ENCODE data around the gene NCMAP. TPM values are rescaled to one million over a fixed set of nuclear protein-coding genes. Genes with fewer than 3 reads are reported as not detected.

NCMAP gene
- total RNA-seq, 2 donors from 2014 or later = 0.76 to 1.3 TPM

DNA sequence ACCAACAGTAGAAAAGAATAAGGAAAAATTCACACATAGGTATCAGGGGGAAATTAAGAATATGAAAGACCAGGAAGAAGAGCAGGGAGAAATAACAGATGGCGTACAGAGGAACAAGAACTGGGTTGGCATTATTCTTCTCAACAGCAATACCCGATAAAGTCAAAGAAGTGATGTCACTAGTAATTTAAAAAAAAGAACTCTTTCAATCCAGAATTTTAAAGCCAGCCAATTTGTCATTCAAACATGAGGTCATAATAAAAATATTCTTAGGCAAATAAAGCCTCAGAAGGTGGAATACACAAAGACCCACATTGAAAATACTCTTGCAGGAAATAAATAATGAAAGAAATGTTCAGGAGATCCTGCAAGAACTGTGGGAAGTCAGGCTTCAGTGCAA lies 8.8 kb downstream of the NCMAP start:
- H3K36me3 Mint-ChIP-seq (ENCODE audit: insufficient read depth in 2 of 2) = no peaks in the 10 kb centered on the region
- H3K9me3 Mint-ChIP-seq = no peaks in the 10 kb centered on the region
- ATAC-seq (replicated peaks in 1 of 2) = no peak
- no peak overlapping the region for H3K4me3 Mint-ChIP-seq
- peaks cover 9% of the 10 kb centered on the region for H3K27me3 Mint-ChIP-seq (ENCODE audit: low read depth)
- H3K4me1 Mint-ChIP-seq (ENCODE audit: low read depth) = peaks cover 22% of the 10 kb centered on the region
- DNase-seq = no peak
- H3K27ac Mint-ChIP-seq = no peak overlapping the region

DNA sequence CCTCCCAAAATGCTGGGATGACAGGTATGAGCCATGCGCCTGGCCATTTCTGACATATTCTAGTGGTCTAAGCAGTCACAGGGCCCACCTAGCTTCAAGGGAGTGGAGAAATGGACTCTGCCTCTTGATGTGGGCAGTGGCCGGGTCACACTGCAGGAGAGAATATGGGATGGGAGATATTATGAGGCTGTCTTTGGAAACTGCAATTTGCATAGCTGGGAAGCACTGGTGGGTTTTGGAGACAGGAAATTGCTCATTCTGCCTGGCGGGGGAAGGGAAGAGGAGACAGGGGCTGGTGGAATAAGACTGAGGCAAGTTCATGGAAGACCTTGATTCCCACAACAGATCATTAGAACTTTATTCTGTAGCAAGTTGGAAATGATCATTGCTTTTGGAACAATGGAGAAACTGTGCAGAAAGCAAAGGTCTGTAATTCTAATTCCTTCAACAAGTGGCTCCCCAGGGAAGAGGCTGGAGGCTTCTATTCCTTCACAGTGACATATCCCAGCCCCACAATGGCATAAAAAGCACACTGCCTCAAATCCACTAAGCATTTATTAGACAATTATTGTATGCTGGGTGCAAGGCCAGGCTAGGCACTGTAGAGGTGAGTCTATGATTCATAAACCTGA lies 10.5 kb downstream of the NCMAP start:
- DNase-seq = no peak
- H3K4me1 Mint-ChIP-seq (ENCODE audit: low read depth) = peaks cover 22% of the 10 kb centered on the region
- H3K27me3 Mint-ChIP-seq (ENCODE audit: low read depth) = peaks cover 9% of the 10 kb centered on the region
- ATAC-seq (replicated peaks in 1 of 2) = no peak
- no peak overlapping the region for H3K27ac Mint-ChIP-seq
- H3K9me3 Mint-ChIP-seq = no peaks in the 10 kb centered on the region
- no peaks in the 10 kb centered on the region for H3K36me3 Mint-ChIP-seq (ENCODE audit: insufficient read depth in 2 of 2)
- no peak overlapping the region for H3K4me3 Mint-ChIP-seq

DNA sequence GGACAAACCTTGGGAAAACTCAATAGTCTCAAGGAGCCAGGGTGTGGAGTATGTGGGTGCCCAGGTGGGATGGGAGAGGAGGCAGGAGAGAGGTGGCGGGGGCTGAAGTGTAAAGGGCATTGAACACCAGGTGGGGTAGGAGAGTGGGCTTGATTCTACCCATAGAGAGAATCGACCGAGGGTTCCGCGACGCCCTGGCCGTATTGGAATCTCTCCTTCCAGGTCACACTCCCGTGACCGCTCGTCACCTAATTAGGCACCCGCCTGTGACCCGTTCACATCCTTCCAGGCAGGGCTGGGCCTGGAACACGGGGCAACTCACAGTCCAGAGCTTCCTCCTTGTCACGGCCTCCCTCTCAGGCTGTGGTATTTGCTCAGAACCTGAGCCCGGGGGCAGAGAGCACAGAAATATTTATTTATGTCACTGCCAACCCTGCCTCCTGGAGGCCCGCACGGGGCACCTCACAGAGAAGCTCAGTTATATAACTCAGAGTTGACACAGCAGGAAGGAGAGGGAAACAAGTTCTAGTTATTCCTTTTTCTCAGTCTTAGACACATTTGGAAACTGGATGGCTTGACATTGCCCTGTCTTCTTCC lies 12.0 kb downstream of the NCMAP start:
- Mint-ChIP-seq H3K4me3 (no peak overlapping the region), H3K36me3 (ENCODE audit: insufficient read depth in 2 of 2) (no peaks in the 10 kb centered on the region), H3K4me1 (ENCODE audit: low read depth) (peaks cover 17% of the 10 kb centered on the region), H3K27me3 (ENCODE audit: low read depth) (no peaks in the 10 kb centered on the region), H3K9me3 (no peaks in the 10 kb centered on the region), H3K27ac (no peak overlapping the region)
- no peak for ATAC-seq (replicated peaks in 1 of 2)
- no peak for DNase-seq

DNA sequence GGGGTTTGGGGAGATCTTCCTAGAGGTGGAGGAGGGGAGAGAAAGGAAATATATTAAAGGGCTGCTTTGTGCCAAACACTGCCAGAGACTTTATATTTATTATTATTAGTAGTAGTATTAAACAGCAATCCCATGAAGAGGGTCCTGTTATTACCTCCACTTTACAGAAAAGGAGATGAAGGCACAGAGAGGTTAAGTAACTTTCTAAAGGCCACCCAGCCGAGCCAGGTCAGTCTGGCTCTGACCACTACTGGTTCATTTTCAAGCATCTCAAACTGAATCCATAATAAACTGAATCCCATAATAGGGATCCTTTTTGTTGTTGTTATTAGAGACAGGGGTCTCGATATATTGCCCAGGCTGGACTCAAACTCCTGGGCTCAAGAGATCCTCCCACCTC lies 12.6 kb downstream of the NCMAP start:
- Mint-ChIP-seq H3K4me1 (ENCODE audit: low read depth) (peaks cover 15% of the 10 kb centered on the region), H3K4me3 (no peak overlapping the region), H3K27ac (no peak overlapping the region), H3K27me3 (ENCODE audit: low read depth) (no peaks in the 10 kb centered on the region), H3K9me3 (no peaks in the 10 kb centered on the region), H3K36me3 (ENCODE audit: insufficient read depth in 2 of 2) (no peaks in the 10 kb centered on the region)
- no peak for ATAC-seq (replicated peaks in 1 of 2)
- no peak for DNase-seq

DNA sequence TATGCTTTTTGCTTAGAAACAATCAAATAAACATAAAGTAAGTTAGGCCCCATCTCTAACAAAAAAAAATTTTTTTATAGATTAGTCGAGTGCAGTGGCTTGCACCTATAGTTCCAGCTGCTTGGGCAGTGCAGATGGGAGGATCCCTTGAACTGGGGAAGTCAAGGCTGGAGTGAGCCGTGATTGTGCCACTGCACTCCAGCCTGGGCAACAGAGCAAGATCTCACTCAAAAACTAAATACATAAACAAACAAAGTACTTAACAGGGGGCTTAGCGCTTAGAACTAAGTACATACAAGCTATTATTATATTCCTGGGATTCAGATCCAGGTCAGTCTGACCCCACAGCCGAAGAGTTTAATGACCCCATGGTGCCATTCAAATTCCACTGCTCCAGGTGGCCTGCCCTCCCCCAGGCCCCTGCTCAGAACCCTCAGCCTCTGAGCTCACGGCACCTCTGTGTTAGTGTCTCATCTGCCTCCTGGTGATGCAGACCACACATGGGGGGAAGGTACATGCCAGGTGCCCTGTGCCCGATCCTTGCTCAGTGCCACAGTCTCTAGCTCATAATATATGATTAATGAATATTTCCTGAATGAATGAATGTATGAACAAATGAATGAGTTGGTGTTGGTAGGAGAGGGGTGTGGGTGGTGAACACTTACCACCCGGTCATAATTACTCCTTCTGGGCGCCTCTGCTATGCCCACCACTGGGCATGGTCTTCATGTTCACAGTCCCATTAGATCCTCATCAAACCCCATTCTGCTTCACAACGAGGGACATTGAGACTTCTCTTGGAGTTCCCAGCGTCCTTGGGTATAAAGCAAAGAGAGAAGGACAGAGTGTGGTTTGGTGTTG lies 14.6 kb downstream of the NCMAP start:
- ATAC-seq (replicated peaks in 1 of 2) = no peak
- no peak overlapping the region for H3K27ac Mint-ChIP-seq

DNA sequence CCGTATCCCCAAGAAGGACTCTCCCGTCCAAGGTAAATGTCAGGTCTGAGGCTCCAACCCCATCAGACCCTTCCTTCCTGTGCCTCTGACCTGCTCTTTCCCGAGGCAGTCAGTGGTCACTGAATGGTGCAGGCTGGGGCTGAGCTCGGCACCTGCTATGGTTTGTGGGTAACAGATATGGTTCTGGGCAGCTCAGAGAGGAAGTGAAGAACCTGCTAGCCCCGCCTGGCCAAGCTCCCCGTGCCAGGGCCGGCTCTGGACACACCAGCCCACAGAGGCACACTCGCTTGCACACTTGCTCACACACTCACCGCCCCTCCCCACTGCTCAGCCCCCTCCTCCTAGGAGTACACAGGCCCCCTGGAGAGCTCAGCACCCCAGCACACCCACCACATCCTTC lies 16.4 kb downstream of the NCMAP start:
- H3K27ac Mint-ChIP-seq = no peak overlapping the region
- H3K9me3 Mint-ChIP-seq = no peaks in the 10 kb centered on the region
- ATAC-seq (replicated peaks in 1 of 2) (no peak), DNase-seq (no peak)
- H3K27me3 Mint-ChIP-seq (ENCODE audit: low read depth) = no peaks in the 10 kb centered on the region
- peaks cover 6% of the 10 kb centered on the region for H3K4me1 Mint-ChIP-seq (ENCODE audit: low read depth)
- no peak overlapping the region for H3K4me3 Mint-ChIP-seq
- H3K36me3 Mint-ChIP-seq (ENCODE audit: insufficient read depth in 2 of 2) = no peaks in the 10 kb centered on the region

More for the DNA sequence above, 14.6 kb downstream of the NCMAP start:
- H3K9me3 Mint-ChIP-seq = no peaks in the 10 kb centered on the region
- DNase-seq = no peak
- no peaks in the 10 kb centered on the region for H3K27me3 Mint-ChIP-seq (ENCODE audit: low read depth)
- no peak overlapping the region for H3K4me3 Mint-ChIP-seq
- H3K4me1 Mint-ChIP-seq (ENCODE audit: low read depth) = peaks cover 15% of the 10 kb centered on the region
- H3K36me3 Mint-ChIP-seq (ENCODE audit: insufficient read depth in 2 of 2) = no peaks in the 10 kb centered on the region

DNA sequence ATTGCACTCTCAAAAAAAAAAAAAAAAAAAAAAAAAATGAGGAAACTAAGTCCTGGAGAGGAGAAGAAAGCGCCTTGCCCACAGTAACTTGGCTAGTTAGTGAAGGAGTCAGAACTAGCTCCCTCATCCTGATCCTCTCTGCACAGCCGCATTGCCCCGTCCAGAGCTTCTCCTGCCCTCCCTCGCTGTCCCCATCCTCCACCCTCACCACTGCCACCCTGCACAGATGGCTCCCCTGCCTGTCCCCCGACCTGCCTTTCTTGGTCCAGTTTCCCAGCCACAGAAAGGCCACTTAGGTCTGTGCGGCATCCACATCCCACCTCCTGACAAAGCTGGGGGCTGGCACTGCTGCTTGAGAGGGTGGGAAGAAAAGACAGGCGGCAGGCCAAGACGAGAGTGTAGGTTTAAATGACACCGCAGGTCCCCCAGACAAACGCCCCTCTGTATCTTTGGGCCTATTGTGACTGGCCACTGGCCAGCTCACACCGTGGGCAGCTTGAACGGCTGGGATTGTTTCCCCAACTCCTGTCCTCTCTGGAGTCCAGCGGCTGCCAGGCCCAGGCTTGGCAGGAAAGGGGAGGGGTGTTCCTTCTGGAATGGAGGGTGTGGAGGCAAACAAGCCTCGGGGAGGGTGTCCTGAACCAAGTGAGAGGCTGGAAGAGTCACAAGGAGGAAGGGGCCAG lies 20.2 kb downstream of the NCMAP start:
- DNase-seq (no peak), ATAC-seq (replicated peaks in 1 of 2) (no peak)
- Mint-ChIP-seq H3K9me3 (no peaks in the 10 kb centered on the region), H3K4me3 (no peak overlapping the region), H3K27me3 (ENCODE audit: low read depth) (no peaks in the 10 kb centered on the region), H3K36me3 (ENCODE audit: insufficient read depth in 2 of 2) (no peaks in the 10 kb centered on the region), H3K4me1 (ENCODE audit: low read depth) (peaks cover 6% of the 10 kb centered on the region), H3K27ac (no peak overlapping the region)

DNA sequence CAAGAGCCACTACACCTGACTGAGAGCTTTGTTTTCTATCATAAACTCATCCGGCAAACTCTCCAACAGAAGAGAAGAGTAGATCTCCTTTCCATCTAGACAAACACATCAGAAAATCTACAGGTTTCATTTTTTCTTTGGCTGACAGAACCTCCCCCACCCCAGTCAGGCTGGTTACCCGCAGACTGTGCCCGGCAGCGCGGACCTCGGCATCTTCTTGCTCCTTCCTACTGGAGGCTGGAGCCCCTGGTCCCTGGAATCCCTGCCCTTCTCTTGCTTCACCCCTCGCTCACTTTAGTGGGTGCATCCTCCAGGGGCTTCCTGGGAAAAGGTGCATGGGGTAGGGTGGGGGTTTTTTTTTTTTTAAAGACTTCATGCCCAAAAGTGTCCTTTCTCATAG lies 23.0 kb downstream of the NCMAP start:
- no peak for ATAC-seq (replicated peaks in 1 of 2)
- H3K27ac Mint-ChIP-seq = no peak overlapping the region
- no peak overlapping the region for H3K4me3 Mint-ChIP-seq
- H3K36me3 Mint-ChIP-seq (ENCODE audit: insufficient read depth in 2 of 2) = no peaks in the 10 kb centered on the region
- no peaks in the 10 kb centered on the region for H3K4me1 Mint-ChIP-seq (ENCODE audit: low read depth)
- no peaks in the 10 kb centered on the region for H3K9me3 Mint-ChIP-seq
- H3K27me3 Mint-ChIP-seq (ENCODE audit: low read depth) = no peaks in the 10 kb centered on the region
- DNase-seq = no peak

DNA sequence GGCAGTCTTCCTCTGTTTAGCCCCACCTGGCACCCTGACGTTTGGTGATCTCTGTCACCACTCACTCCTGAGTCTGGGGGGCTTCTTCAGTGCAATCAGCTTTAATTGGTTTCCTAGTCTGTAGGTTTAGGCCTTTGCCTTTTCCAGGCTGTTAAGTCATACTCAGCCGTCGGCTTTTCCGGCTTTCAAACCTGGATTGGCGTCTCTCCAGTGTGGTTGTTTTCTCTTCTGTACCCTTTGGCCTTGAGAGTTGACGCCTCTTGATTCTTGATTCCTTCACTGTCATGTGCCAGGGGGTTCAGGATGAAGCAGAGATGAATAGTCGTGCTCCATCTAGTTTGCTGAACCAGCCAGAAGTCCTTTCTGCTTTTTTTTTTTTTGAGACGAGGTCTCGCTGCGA lies 24.9 kb downstream of the NCMAP start:
- DNase-seq = no peak
- Mint-ChIP-seq H3K27me3 (ENCODE audit: low read depth) (peaks cover 9% of the 10 kb centered on the region), H3K27ac (no peak overlapping the region)

DNA sequence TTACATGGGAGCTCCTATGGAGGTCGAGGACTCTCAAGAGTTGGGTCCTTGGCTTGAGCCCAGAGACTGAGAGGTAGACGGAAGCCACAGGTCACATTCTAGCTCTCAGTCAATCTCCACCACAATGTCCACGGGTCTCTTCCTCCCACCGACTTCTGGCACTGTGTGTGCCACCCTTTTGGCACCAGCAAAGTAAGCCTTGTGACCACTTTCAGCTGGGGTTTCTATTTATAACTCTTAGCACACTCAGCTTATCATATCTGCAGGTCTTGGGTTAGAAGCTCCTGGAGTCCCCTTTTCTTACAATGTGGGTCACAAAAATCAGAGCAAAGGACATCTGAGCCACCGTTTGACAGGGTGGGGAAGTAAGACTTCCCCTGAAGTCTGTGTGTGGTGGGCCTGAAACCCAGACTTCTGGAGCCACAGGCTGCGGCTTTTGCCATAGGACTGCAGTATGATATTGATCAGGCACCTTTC lies 28.3 kb downstream of the NCMAP start:
- Mint-ChIP-seq H3K4me3 (no peak overlapping the region), H3K4me1 (ENCODE audit: low read depth) (peaks cover 12% of the 10 kb centered on the region), H3K36me3 (ENCODE audit: insufficient read depth in 2 of 2) (no peaks in the 10 kb centered on the region), H3K27ac (no peak overlapping the region), H3K9me3 (no peaks in the 10 kb centered on the region), H3K27me3 (ENCODE audit: low read depth) (peaks cover 11% of the 10 kb centered on the region)
- ATAC-seq (replicated peaks in 1 of 2) (peak in 1 of 2 donors; percentile 14), DNase-seq (no peak)

More for the DNA sequence above, 24.9 kb downstream of the NCMAP start:
- ATAC-seq (replicated peaks in 1 of 2) = no peak
- H3K9me3 Mint-ChIP-seq = no peaks in the 10 kb centered on the region
- H3K36me3 Mint-ChIP-seq (ENCODE audit: insufficient read depth in 2 of 2) = no peaks in the 10 kb centered on the region
- H3K4me3 Mint-ChIP-seq = no peak overlapping the region
- no peaks in the 10 kb centered on the region for H3K4me1 Mint-ChIP-seq (ENCODE audit: low read depth)

DNA sequence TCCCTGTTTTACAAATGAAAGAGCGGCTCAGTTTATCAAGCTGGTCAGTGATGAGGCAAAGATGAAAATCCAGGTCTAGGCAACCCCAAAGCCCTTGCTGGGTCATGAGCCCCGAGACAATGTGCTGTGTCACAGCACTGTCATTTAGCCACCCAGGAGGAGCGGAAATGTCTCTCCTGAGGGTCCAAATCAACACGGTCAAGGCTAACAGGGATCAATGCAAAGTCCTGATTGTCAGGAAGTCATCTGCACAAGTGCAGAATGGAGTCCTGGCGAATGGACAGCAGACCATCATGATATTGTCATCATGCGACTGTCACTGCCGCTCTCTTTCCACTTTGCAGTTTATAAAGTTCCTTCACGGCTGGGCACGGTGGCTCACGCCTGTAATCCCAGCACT lies 30.2 kb downstream of the NCMAP start:
- no peak overlapping the region for H3K27ac Mint-ChIP-seq

DNA sequence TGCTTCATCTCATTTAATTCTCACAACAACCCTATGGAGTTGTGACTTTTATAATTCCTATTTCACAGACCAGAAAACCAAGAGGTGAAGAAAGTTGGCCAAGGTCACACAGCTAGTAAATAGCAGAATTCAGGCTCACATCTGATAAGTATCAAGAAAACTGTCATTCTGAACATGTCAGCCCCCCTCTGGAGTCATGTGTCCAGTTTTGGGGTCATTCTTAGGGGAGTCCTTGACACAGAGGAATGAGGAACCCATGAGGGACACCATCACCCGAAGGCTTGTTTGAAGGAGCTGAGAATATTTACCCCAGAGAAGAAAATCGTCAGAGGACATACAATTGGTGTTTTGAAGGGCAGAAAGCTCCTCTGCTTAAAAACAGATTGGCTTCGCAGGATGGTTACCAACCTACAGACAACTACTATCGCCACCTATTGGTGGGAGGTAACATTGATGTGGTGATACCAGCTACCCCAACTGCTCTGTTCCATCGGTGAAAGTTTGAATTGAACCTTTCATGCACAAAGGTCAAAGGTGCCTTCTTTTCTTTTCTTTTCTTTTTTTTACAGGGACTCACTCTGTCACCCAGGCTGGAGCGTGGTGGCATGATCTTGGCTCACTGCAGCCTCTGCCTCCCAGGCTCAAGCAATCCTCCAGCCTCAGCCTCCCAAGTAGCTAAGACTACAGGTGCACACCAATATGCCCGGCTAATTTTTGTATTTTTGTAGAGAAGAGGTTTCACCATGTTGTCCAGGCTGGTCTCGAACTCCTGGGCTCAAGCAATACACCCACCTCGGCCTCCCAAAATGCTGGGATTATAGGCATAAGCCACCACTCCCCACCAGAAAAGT lies 31.3 kb downstream of the NCMAP start:
- H3K9me3 Mint-ChIP-seq = no peaks in the 10 kb centered on the region
- H3K27ac Mint-ChIP-seq = peak overlapping the region; percentile 64
- peak overlapping the region; percentile 60 to 67 for H3K4me3 Mint-ChIP-seq
- ATAC-seq (replicated peaks in 1 of 2) (peak; percentile 95), DNase-seq (peak; percentile 58 to 67)
- H3K4me1 Mint-ChIP-seq (ENCODE audit: low read depth) = peaks cover 12% of the 10 kb centered on the region
- H3K27me3 Mint-ChIP-seq (ENCODE audit: low read depth) = peaks cover 11% of the 10 kb centered on the region
- no peaks in the 10 kb centered on the region for H3K36me3 Mint-ChIP-seq (ENCODE audit: insufficient read depth in 2 of 2)

More for the DNA sequence above, 30.2 kb downstream of the NCMAP start:
- no peaks in the 10 kb centered on the region for H3K36me3 Mint-ChIP-seq (ENCODE audit: insufficient read depth in 2 of 2)
- peaks cover 12% of the 10 kb centered on the region for H3K4me1 Mint-ChIP-seq (ENCODE audit: low read depth)
- no peaks in the 10 kb centered on the region for H3K9me3 Mint-ChIP-seq
- no peak for DNase-seq
- peaks cover 11% of the 10 kb centered on the region for H3K27me3 Mint-ChIP-seq (ENCODE audit: low read depth)
- no peak for ATAC-seq (replicated peaks in 1 of 2)
- no peak overlapping the region for H3K4me3 Mint-ChIP-seq

Measured in activated T-cell treated with anti-CD3 and anti-CD28 coated beads, Interleukin-2, amount 50 U/mL, for 72 hours (primary cell).